Panc1 (cell line): ENCODE measurements around the gene NKX6-2. TPM values are rescaled to one million over a fixed set of nuclear protein-coding genes. Genes with fewer than 3 reads are reported as not detected.

Experiments used
- ATAC-seq: fragments of 200-7000 bp; cut with Tn5 transposase; 2 replicates; pipeline ENCODE4 v1.9.1; 2020; ENCODE audit warnings: mild to moderate bottlenecking, moderate library complexity
- BruUV-seq: library from RNA; stranded (reverse); fragments of 400-500 nt; replicated peaks from 2 replicates; lab custom pipeline; 2021; lab: Mats Ljungman, UMichigan
- CTCF ChIA-PET: fragments of 300-600 bp; sonication (Branson Sonifier 250); formaldehyde crosslinking; loops from one replicate; lab custom pipeline; 2022; ENCODE audit warnings: antibody characterized with exemption; lab: Charles Lee
- POLR2A ChIA-PET: fragments of 300-600 bp; sonication (Branson Sonifier 250); formaldehyde crosslinking; loops from one replicate; lab custom pipeline; 2022; ENCODE audit warnings: antibody characterized with exemption; lab: Charles Lee
- DNase-seq: peaks from one replicate; pipeline ENCODE4 v3.0.0-alpha.2; 2010; ENCODE audit warnings: low read depth, low spot score
- H3K27ac ChIP-seq: 2 replicates; pipeline ENCODE4 v1.5.1; 2011; ENCODE audit warnings: mild to moderate bottlenecking, low read length, inconsistent platforms
- H3K27me3 ChIP-seq: fragments of 200-500 bp; sonication (Bioruptor generic); 2 replicates; pipeline ENCODE4 v1.6.0; 2014; ENCODE audit warnings: low read length, inconsistent platforms; ENCODE audit not compliant: control insufficient read depth, insufficient read depth
- H3K36me3 ChIP-seq: fragments of 200-500 bp; sonication (Bioruptor generic); 2 replicates; pipeline ENCODE4 v1.5.1; 2014; ENCODE audit warnings: inconsistent platforms, mild to moderate bottlenecking, low read length, moderate library complexity; ENCODE audit not compliant: control insufficient read depth, insufficient read depth
- H3K4me1 ChIP-seq: 2 replicates; pipeline ENCODE4 v1.5.1; 2011; ENCODE audit warnings: inconsistent platforms, mild to moderate bottlenecking, low read length, moderate library complexity; ENCODE audit not compliant: control insufficient read depth, insufficient read depth
- H3K4me3 ChIP-seq, 2 experiments: 2 replicates each; pipeline ENCODE4 v1.5.1; 2011 to 2012; ENCODE audit warnings: low read depth in 2 of 2, low read length in 2 of 2, mild to moderate bottlenecking in 2 of 2, inconsistent platforms in 1 of 2, moderate library complexity in 1 of 2
- H3K9me3 ChIP-seq: fragments of 200-500 bp; sonication (Bioruptor generic); 2 replicates; pipeline ENCODE4 v1.5.1; 2014; ENCODE audit warnings: low read depth, mild to moderate bottlenecking, inconsistent platforms, low read length, moderate library complexity; ENCODE audit not compliant: control insufficient read depth, insufficient read depth
- POLR2AphosphoS5 ChIP-seq: IDR thresholded peaks from 2 replicates; pipeline ENCODE4 v1.6.1; 2012; ENCODE audit warnings: mild to moderate bottlenecking, low read depth, low read length, moderate library complexity
- SIN3A ChIP-seq: IDR thresholded peaks from 2 replicates; pipeline ENCODE4 v1.6.1; 2012; ENCODE audit warnings: low read depth, mild to moderate bottlenecking, low read length, moderate library complexity, borderline replicate concordance; ENCODE audit not compliant: insufficient read depth
- TCF7L2 ChIP-seq: IDR thresholded peaks from 2 replicates; pipeline ENCODE4 v1.6.1; 2011; ENCODE audit warnings: mild to moderate bottlenecking, low read depth, low read length, inconsistent platforms
- in situ Hi-C: cut with HindIII; loops from 2 replicates; pipeline ENCODE4 v1.10.0; 2016; ENCODE audit warnings: low sequenced_read_pairs, low pct_unique_long_range_greater_than_20kb
- intact Hi-C: fragments of 100-400 bp; cut with micrococcal nuclease; formaldehyde crosslinking; loops from one replicate; pipeline ENCODE4 v1.10.0; 2022; ENCODE audit not compliant: unreplicated experiment
- total RNA-seq: library from RNA; stranded (reverse); gene quantifications from one replicate; pipeline ENCODE4 v1.2.1, GENCODE V29; 2021; ENCODE audit not compliant: unreplicated experiment
- TF ChIP-seq, protein P1 (sequence below): fragments of 450-650 bp; IDR thresholded peaks from 2 replicates; pipeline ENCODE4 v1.5.1; 2017; ENCODE audit warnings: mild to moderate bottlenecking
- TF ChIP-seq, protein P2 (sequence below), 2 experiments: IDR thresholded peaks; 2 replicates each; pipeline ENCODE4 v1.6.1; 2011 to 2012; ENCODE audit warnings: low read depth in 2 of 2, control low read depth in 1 of 2, low read length in 1 of 2, mild to moderate bottlenecking in 1 of 2, moderate library complexity in 1 of 2; ENCODE audit not compliant: insufficient read depth in 1 of 2

The NKX6-2 gene
- total RNA-seq, 1 experiment from 2014 or later: 1.6 TPM

DNA sequence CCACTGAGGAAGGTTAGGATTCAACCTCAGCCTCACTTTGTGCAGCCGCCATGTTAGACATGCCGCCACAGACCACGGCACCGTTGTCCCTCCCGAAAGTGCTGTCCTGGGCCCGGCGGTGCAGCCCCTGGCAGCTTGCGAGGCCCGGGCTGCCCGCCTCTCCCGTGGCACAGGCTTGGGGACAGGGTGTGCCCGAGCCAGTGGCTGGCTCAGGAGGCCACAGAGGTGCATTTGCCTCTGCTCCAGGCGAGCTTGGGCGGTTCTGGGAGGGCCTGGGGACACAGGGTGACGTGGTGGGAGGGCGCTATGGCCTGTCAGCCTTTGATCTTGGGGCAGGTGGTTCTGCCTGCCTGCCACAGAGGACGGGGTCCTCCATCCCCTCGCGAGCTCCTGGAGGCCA lies 41.1 kb downstream of the NKX6-2 start:
- ChIA-PET POLR2A (interaction anchor here (0.6 kb wide), 1 partner anchor 29 kb away, joined by 3 read pairs; no protein-coding TSS in a partner anchor), CTCF (no interaction called here)
- intact Hi-C loops (no loop called here), in situ Hi-C loops (no loop called here)
- H3K4me1 ChIP-seq: no peaks in the 10 kb centered on the region
- no peak overlapping the region for H3K4me3 ChIP-seq
- H3K27me3 ChIP-seq: no peaks in the 10 kb centered on the region
- H3K36me3 ChIP-seq: no peaks in the 10 kb centered on the region
- DNase-seq (no peak), ATAC-seq (peak; percentile 38; the same call in 1 of the 2 replicates)
- BruUV-seq: no TSS peak
- no peaks in the 10 kb centered on the region for H3K9me3 ChIP-seq
- no peak for TF ChIP-seq POLR2AphosphoS5
- TF ChIP-seq SIN3A: no peak
- TF ChIP-seq, protein P1, sequence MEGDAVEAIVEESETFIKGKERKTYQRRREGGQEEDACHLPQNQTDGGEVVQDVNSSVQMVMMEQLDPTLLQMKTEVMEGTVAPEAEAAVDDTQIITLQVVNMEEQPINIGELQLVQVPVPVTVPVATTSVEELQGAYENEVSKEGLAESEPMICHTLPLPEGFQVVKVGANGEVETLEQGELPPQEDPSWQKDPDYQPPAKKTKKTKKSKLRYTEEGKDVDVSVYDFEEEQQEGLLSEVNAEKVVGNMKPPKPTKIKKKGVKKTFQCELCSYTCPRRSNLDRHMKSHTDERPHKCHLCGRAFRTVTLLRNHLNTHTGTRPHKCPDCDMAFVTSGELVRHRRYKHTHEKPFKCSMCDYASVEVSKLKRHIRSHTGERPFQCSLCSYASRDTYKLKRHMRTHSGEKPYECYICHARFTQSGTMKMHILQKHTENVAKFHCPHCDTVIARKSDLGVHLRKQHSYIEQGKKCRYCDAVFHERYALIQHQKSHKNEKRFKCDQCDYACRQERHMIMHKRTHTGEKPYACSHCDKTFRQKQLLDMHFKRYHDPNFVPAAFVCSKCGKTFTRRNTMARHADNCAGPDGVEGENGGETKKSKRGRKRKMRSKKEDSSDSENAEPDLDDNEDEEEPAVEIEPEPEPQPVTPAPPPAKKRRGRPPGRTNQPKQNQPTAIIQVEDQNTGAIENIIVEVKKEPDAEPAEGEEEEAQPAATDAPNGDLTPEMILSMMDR: no peak
- TF ChIP-seq, protein P2, sequence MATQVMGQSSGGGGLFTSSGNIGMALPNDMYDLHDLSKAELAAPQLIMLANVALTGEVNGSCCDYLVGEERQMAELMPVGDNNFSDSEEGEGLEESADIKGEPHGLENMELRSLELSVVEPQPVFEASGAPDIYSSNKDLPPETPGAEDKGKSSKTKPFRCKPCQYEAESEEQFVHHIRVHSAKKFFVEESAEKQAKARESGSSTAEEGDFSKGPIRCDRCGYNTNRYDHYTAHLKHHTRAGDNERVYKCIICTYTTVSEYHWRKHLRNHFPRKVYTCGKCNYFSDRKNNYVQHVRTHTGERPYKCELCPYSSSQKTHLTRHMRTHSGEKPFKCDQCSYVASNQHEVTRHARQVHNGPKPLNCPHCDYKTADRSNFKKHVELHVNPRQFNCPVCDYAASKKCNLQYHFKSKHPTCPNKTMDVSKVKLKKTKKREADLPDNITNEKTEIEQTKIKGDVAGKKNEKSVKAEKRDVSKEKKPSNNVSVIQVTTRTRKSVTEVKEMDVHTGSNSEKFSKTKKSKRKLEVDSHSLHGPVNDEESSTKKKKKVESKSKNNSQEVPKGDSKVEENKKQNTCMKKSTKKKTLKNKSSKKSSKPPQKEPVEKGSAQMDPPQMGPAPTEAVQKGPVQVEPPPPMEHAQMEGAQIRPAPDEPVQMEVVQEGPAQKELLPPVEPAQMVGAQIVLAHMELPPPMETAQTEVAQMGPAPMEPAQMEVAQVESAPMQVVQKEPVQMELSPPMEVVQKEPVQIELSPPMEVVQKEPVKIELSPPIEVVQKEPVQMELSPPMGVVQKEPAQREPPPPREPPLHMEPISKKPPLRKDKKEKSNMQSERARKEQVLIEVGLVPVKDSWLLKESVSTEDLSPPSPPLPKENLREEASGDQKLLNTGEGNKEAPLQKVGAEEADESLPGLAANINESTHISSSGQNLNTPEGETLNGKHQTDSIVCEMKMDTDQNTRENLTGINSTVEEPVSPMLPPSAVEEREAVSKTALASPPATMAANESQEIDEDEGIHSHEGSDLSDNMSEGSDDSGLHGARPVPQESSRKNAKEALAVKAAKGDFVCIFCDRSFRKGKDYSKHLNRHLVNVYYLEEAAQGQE (IDR thresholded peaks at IDR 0.05; ENCODE audit: insufficient read depth in 1 of 2, low read depth in 2 of 2, low read length in 1 of 2): no peak
- no peak for TF ChIP-seq TCF7L2
- H3K27ac ChIP-seq: no peak overlapping the region

DNA sequence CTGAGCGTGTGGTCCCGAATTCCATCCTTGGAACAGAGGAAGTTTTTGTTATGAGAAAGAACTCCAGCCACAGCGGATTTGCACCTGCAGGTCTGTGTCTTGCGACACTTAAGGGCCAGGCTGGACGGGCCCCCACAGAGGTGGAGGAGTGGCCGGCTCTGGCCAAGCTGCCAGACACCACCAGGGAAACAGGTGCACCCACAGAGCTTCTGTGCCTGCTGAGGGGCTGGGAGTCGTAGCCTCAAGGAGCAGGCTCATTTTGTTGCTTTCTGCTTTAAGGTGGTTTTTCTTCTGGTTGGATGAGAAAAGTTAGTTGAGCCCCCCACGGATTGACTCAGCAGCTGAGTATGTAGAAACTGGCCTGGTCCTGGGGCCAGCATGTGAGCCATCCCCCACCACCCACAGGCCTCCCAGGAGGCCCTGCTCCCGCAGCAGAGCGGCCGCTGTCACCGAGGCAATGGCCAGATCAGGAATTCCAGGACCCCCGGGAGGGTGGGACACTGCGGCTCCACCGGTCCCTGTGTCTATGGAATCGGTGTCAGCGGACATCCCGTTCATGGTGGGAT lies 41.9 kb downstream of the NKX6-2 start:
- ATAC-seq: no peak

More for the DNA sequence above, 41.9 kb downstream of the NKX6-2 start:
- no peak for DNase-seq
- Histone ChIP-seq H3K4me3 (no peak overlapping the region), H3K4me1 (no peaks in the 10 kb centered on the region), H3K9me3 (no peaks in the 10 kb centered on the region), H3K27ac (no peak overlapping the region), H3K27me3 (no peaks in the 10 kb centered on the region), H3K36me3 (no peaks in the 10 kb centered on the region)
- POLR2A ChIA-PET: no interaction called here
- in situ Hi-C loops (no loop called here), intact Hi-C loops (no loop called here)
- CTCF ChIA-PET: no interaction called here
- no TSS peak for BruUV-seq
- TF ChIP-seq, protein P2 (IDR thresholded peaks at IDR 0.05; ENCODE audit: insufficient read depth in 1 of 2, low read depth in 2 of 2, low read length in 1 of 2): no peak
- TF ChIP-seq, protein P1: no peak
- TF ChIP-seq POLR2AphosphoS5 (no peak), TCF7L2 (no peak), SIN3A (no peak)
